Measurements from ENCODE around the gene CDC42SE1. TPM values are rescaled to one million over a fixed set of nuclear protein-coding genes. Genes with fewer than 3 reads are reported as not detected.

The CDC42SE1 gene
- 44.1 TPM for total RNA-seq

GRCh38 chr1:151059109-151060006 lies at the start of gene CDC42SE1:
Gene CDC42SE1, minus strand, starts transcription at chr1:151059622. Its CDS starts 3,892 bp downstream, at chr1:151055730.

GRCh38 chr1:151070474-151071276 lies 11.3 kb upstream of the CDC42SE1 start, which contains the start of gene GABPB2:
Gene GABPB2, plus strand, starts transcription at chr1:151070761. Its CDS starts 17,429 bp downstream, at chr1:151088190.

GRCh38 chr1:151060007-151060656 lies 710 bp upstream of the CDC42SE1 start, which contains the start of gene MLLT11:
Gene MLLT11, plus strand, starts transcription at chr1:151060397. Its CDS starts 6,828 bp downstream, at chr1:151067225.

GRCh38 chr1:151047591-151047924 lies 11.9 kb downstream of the CDC42SE1 start, which contains the start of gene C1orf56:
Gene C1orf56, plus strand, starts transcription at chr1:151047751. Its CDS starts 97 bp downstream, at chr1:151047848.

GRCh38 chr1:151036356-151036755 lies 23.1 kb downstream of the CDC42SE1 start, which contains the start of gene BNIPL:
Gene BNIPL, plus strand, starts transcription at chr1:151036586. Its CDS starts 140 bp downstream, at chr1:151036726.

GRCh38 chr1:151008244-151009205 lies 50.9 kb downstream of the CDC42SE1 start, which contains the start of gene PRUNE1:
Gene PRUNE1, plus strand, starts transcription at chr1:151008449. Its CDS starts 184 bp downstream, at chr1:151008633.

GRCh38 chr1:151006327-151007052 lies 52.9 kb downstream of the CDC42SE1 start, which contains the start of gene MINDY1:
Gene MINDY1, minus strand, starts transcription at chr1:151006902. Its CDS starts 4,285 bp downstream, at chr1:151002617.

Small RNAs within 50 kb of the gene (small RNA-seq; reads per million reads assigned to genes)
- not detected for gene RNU6-884P (ENCODE audit: low replicate concordance)

Other genes with a start within 250 kb of the CDC42SE1 start
- gene ARNT, start 183.0 kb downstream of the CDC42SE1 start, total RNA-seq, result 45.1 TPM
- gene CTXND2, start 172.5 kb downstream of the CDC42SE1 start, total RNA-seq, result not detected
- 78.3 TPM for gene SETDB1, start 133.3 kb downstream of the CDC42SE1 start, total RNA-seq
- 36.0 TPM for gene CERS2, start 84.8 kb downstream of the CDC42SE1 start, total RNA-seq
- not detected for gene ANXA9, start 77.3 kb downstream of the CDC42SE1 start, total RNA-seq
- gene MINDY1, start 52.7 kb downstream of the CDC42SE1 start, total RNA-seq, result 14.4 TPM
- gene PRUNE1, start 51.2 kb downstream of the CDC42SE1 start, total RNA-seq, result 25.0 TPM
- gene BNIPL, start 23.0 kb downstream of the CDC42SE1 start, total RNA-seq, result 0.31 TPM
- 4.1 TPM for gene C1orf56, start 11.9 kb downstream of the CDC42SE1 start, total RNA-seq
- gene MLLT11, start 775 bp upstream of the CDC42SE1 start, total RNA-seq, result 72.9 TPM
- 13.8 TPM for gene GABPB2, start 11.1 kb upstream of the CDC42SE1 start, total RNA-seq
- gene SEMA6C, start 87.0 kb upstream of the CDC42SE1 start, total RNA-seq, result 40.1 TPM
- 0.94 TPM for gene TNFAIP8L2, start 97.0 kb upstream of the CDC42SE1 start, total RNA-seq
- 17.2 TPM for gene LYSMD1, start 106.3 kb upstream of the CDC42SE1 start, total RNA-seq
- 23.2 TPM for gene SCNM1, start 106.5 kb upstream of the CDC42SE1 start, total RNA-seq
- gene TMOD4, start 116.4 kb upstream of the CDC42SE1 start, total RNA-seq, result not detected
- 63.2 TPM for gene VPS72, start 130.6 kb upstream of the CDC42SE1 start, total RNA-seq
- gene PIP5K1A, start 138.9 kb upstream of the CDC42SE1 start, total RNA-seq, result 95.8 TPM
- 82.3 TPM for gene PSMD4, start 195.1 kb upstream of the CDC42SE1 start, total RNA-seq
- 8.8 TPM for gene ZNF687, start 222.7 kb upstream of the CDC42SE1 start, total RNA-seq

Measured in parietal lobe (tissue), 2 donors.